Measurements from ENCODE around the gene CDH13.

The CDH13 gene

DNA sequence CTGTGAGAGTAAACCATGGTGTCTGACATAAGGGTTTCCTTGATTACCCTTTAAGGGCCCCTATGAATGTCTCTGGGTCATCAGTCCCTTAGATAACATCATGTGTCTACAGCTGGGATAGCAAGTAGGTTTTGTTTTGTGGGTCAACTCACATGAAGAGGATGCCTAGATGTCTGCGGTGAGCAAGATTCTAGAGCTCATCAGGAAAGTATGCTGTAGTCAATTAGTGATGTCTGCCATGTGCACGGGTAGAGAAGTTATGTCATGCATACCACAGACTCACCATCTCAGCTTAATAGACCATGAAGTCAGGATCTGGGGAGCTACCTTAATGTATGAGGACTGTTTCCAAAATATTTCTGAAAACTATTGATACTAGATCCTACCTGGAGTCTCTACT lies 57.5 kb downstream of the CDH13 start:
- H3K27ac ChIP-seq (ENCODE audit: low read length): no peak overlapping the region
- peaks cover 8% of the 10 kb centered on the region; the same call in 1 of the 2 replicates for H3K27me3 ChIP-seq (ENCODE audit: low read depth, low read length)
- H3K9ac ChIP-seq (ENCODE audit: low read length): no peak overlapping the region
- no peaks in the 10 kb centered on the region for H3K36me3 ChIP-seq (replicated peaks; ENCODE audit: low read depth, low read length)
- TF ChIP-seq EZH2phosphoT487 (IDR thresholded peaks at IDR 0.05; ENCODE audit: low read depth): no peak
- TF ChIP-seq, protein P1, sequence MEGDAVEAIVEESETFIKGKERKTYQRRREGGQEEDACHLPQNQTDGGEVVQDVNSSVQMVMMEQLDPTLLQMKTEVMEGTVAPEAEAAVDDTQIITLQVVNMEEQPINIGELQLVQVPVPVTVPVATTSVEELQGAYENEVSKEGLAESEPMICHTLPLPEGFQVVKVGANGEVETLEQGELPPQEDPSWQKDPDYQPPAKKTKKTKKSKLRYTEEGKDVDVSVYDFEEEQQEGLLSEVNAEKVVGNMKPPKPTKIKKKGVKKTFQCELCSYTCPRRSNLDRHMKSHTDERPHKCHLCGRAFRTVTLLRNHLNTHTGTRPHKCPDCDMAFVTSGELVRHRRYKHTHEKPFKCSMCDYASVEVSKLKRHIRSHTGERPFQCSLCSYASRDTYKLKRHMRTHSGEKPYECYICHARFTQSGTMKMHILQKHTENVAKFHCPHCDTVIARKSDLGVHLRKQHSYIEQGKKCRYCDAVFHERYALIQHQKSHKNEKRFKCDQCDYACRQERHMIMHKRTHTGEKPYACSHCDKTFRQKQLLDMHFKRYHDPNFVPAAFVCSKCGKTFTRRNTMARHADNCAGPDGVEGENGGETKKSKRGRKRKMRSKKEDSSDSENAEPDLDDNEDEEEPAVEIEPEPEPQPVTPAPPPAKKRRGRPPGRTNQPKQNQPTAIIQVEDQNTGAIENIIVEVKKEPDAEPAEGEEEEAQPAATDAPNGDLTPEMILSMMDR (IDR thresholded peaks at IDR 0.05; ENCODE audit: low read depth, low read length): no peak
- no peaks in the 10 kb centered on the region for H4K20me1 ChIP-seq (ENCODE audit: insufficient read depth, low read length)
- H3K9me3 ChIP-seq (ENCODE audit: insufficient read depth, low read length): no peaks in the 10 kb centered on the region
- no peaks in the 10 kb centered on the region for H3K79me2 ChIP-seq (ENCODE audit: low read length)
- H3K4me2 ChIP-seq (ENCODE audit: low read length): no peak overlapping the region
- H3K4me3 ChIP-seq (ENCODE audit: low read length): no peak overlapping the region
- no peak overlapping the region for H2AFZ ChIP-seq (ENCODE audit: low read depth, low read length)
- no peaks in the 10 kb centered on the region for H3K4me1 ChIP-seq (ENCODE audit: low read length)

DNA sequence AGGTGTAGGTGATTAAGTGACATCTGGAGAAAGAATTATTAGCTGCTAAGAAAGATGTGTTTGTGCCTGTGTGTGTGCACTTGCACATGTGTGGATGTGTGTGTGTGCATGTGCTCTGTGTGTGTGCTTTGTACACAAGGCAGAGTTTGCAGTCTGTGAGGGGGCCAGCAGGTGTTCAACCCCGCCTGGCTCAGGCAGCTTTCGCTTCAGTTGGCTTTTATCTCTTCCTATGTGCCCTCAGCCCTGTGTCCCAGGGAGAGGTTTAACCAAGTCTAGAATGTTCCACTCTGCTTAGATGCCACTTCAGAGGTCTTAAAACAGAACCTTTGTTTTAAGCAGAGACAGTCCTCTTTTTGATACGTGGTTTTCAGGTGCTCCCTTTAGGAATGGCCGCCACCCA lies 58.8 kb downstream of the CDH13 start:
- no peaks in the 10 kb centered on the region for H3K36me3 ChIP-seq (replicated peaks; ENCODE audit: low read depth, low read length)
- no peaks in the 10 kb centered on the region for H4K20me1 ChIP-seq (ENCODE audit: insufficient read depth, low read length)
- H3K4me1 ChIP-seq (ENCODE audit: low read length): no peaks in the 10 kb centered on the region
- no peaks in the 10 kb centered on the region for H3K9me3 ChIP-seq (ENCODE audit: insufficient read depth, low read length)
- H3K27ac ChIP-seq (ENCODE audit: low read length): no peak overlapping the region
- H3K79me2 ChIP-seq (ENCODE audit: low read length): no peaks in the 10 kb centered on the region
- H3K4me2 ChIP-seq (ENCODE audit: low read length): no peak overlapping the region
- no peak overlapping the region for H3K9ac ChIP-seq (ENCODE audit: low read length)
- TF ChIP-seq, protein P1 (IDR thresholded peaks at IDR 0.05; ENCODE audit: low read depth, low read length): no peak
- TF ChIP-seq EZH2phosphoT487 (IDR thresholded peaks at IDR 0.05; ENCODE audit: low read depth): no peak
- H3K27me3 ChIP-seq (ENCODE audit: low read depth, low read length): peaks cover 8% of the 10 kb centered on the region; the same call in 1 of the 2 replicates
- no peak overlapping the region for H3K4me3 ChIP-seq (ENCODE audit: low read length)
- no peak overlapping the region for H2AFZ ChIP-seq (ENCODE audit: low read depth, low read length)

DNA sequence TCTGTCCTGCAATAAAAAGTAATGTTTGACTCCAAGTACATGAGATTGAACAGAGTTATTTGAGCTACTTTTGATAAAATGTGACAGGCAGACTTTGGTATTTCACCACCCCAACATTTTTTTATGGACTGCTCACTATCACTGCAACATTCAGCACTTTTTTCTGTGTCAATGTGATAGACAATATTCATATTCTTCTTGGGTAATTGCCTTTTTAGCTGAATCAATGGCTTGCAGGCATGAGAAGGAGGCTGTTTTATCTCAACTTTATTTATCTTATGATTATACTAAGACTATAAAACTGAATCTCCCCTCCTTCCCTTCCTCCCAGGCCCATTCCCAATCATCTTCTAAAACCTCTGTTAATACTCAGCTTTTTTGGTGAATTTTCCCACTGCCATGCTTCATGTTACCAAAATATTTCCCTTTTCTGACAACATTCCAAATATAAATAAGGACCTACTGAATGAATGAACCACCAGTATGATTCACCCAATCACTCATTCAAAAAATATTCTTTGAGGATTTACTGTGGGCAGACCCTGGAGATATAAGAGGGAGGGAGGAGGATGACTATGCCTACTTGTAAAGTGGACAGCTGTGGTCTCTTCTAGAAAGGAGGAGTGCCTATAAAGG lies 67.6 kb downstream of the CDH13 start:
- H3K27ac ChIP-seq (ENCODE audit: low read length): no peak overlapping the region
- peaks cover 14% of the 10 kb centered on the region; the same call in 1 of the 2 replicates for H3K27me3 ChIP-seq (ENCODE audit: low read depth, low read length)
- no peak for TF ChIP-seq EZH2phosphoT487 (IDR thresholded peaks at IDR 0.05; ENCODE audit: low read depth)
- TF ChIP-seq, protein P1 (IDR thresholded peaks at IDR 0.05; ENCODE audit: low read depth, low read length): no peak
- no peak overlapping the region for H3K4me3 ChIP-seq (ENCODE audit: low read length)
- H3K9ac ChIP-seq (ENCODE audit: low read length): no peak overlapping the region
- H3K4me2 ChIP-seq (ENCODE audit: low read length): no peak overlapping the region
- H2AFZ ChIP-seq (ENCODE audit: low read depth, low read length): no peak overlapping the region
- H3K79me2 ChIP-seq (ENCODE audit: low read length): no peaks in the 10 kb centered on the region
- no peaks in the 10 kb centered on the region for H3K36me3 ChIP-seq (replicated peaks; ENCODE audit: low read depth, low read length)
- H4K20me1 ChIP-seq (ENCODE audit: insufficient read depth, low read length): no peaks in the 10 kb centered on the region
- H3K9me3 ChIP-seq (ENCODE audit: insufficient read depth, low read length): no peaks in the 10 kb centered on the region
- no peaks in the 10 kb centered on the region for H3K4me1 ChIP-seq (ENCODE audit: low read length)

DNA sequence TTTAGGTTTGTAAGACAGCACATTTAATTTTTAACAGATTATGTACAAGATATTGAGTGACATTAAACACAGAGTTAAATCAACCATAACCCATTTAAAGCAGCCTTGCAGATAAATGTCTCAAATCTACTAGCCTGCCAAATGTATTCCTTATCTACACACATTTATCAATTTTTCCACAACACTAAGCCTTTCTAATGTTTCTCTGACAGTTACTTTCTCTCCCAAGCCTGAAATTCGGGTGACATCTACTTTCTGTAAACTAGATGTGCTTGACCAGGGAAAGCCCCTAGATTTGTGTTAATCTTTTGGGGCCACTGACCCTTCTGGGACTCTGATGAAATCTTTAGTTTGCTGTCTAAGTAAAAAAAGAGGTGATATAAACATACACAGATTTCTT lies 69.0 kb downstream of the CDH13 start:
- H3K9ac ChIP-seq (ENCODE audit: low read length): no peak overlapping the region
- no peaks in the 10 kb centered on the region for H3K9me3 ChIP-seq (ENCODE audit: insufficient read depth, low read length)
- H3K4me2 ChIP-seq (ENCODE audit: low read length): no peak overlapping the region
- TF ChIP-seq, protein P1 (IDR thresholded peaks at IDR 0.05; ENCODE audit: low read depth, low read length): no peak
- TF ChIP-seq EZH2phosphoT487 (IDR thresholded peaks at IDR 0.05; ENCODE audit: low read depth): no peak
- peaks cover 5% of the 10 kb centered on the region; the same call in 1 of the 2 replicates for H3K4me1 ChIP-seq (ENCODE audit: low read length)
- no peak overlapping the region for H3K27ac ChIP-seq (ENCODE audit: low read length)
- H3K4me3 ChIP-seq (ENCODE audit: low read length): no peak overlapping the region
- no peaks in the 10 kb centered on the region for H3K79me2 ChIP-seq (ENCODE audit: low read length)
- H3K27me3 ChIP-seq (ENCODE audit: low read depth, low read length): peaks cover 17% of the 10 kb centered on the region; the same call in 1 of the 2 replicates
- H4K20me1 ChIP-seq (ENCODE audit: insufficient read depth, low read length): no peaks in the 10 kb centered on the region
- H3K36me3 ChIP-seq (replicated peaks; ENCODE audit: low read depth, low read length): no peaks in the 10 kb centered on the region
- H2AFZ ChIP-seq (ENCODE audit: low read depth, low read length): no peak overlapping the region

Data from OCI-LY3 (cell line).